ENCODE data around the gene NAPEPLD.
A peak's percentile ranks its signal among the peaks of the same experiment; 100 is the strongest.
"Not testable (repeated sequence)": the region's sequence is repeated elsewhere in the genome, so short reads cannot be mapped to it uniquely, and the experiment has no call there.

Gene NAPEPLD

DNA sequence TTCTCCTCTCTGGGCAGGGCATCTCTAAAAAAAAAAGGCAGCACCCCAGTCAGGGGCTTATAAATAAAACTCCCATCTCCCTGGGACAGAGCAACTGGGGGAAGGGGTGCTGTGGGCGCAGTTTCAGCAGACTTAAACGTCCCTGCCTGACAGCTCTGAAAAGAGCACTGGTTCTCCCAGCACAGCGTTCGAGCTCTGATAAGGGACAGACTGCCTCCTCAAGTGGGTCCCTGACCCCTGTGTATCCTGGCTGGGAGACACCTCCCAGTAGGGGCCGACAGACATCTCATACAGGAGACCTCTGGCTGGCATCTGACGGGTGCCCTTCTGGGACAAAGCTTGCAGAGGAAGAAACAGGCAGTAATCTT lies 42.2 kb downstream of the NAPEPLD start:
- DNase-seq (ENCODE audit: low read depth), result not testable (repeated sequence)

DNA sequence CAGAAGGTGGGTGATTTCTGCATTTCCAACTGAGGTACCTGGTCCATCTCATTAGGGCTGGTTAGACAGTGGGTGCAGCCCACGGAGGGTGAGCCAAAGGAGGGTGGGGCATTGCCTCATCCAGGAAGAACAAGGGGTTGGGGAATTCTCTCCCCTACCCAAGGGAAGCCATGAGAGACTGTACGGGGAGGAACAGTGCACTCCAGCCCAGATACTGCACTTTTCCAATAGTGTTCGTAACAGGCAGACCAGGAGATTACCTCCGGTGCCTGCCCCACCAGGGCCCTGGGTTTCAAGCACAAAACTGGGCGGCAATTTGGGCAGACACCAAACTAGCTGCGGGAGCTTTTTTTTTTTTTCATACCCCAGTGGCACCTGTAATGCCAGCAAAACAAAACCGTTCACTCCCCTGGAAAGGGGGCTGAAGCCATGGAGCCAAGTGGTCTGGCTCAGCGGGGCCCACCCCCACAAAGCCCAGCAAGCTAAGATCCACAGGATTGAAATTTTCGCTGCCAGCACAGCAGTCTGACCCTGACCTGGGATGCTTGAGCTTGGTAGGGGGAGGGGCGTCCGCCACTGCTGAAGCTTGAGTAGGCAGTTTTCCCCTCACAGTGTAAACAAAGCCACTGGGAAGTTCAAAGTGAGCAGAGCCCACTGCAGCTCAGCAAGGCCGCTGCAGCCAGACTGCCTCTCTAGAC lies 42.7 kb downstream of the NAPEPLD start:
- no peak for DNase-seq (ENCODE audit: low read depth)

DNA sequence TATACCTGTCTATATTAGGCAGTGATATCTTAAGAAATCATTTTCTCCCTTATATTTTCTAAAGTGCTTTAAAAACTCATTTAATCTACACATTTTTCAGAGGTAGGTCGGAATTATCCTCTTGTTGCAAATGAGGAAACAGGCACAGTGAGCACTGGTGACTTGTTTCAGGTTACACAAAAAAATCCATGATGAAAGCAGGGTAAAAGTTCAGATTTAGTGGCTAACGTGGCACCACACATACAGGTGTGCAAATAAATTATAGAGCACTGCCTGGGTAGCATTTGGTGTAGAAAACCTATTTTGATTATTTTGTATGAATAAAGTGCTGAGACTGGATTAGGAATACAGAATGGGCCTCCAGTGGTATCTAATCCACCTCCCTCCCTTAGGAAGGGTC lies 47.4 kb downstream of the NAPEPLD start:
- DNase-seq (ENCODE audit: low read depth), result no peak

DNA sequence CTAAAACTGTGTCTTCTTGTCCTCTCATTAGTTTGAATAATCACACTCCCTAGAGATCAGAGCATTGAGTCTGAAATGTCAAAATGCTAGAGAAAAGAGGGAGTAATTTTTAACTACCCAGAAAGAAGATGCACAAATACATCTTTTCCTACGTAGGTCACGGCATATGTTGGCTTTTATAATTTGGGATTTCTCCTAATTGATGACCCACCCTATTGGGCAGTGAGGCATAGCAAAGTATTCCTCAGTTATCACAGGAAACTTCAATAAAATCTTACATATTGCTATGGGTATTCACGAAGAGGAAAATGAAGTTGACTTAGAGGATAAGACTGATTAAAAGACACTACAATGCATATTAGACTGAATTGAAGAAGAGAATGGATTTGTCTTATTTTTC lies 48.6 kb downstream of the NAPEPLD start:
- no peak for DNase-seq (ENCODE audit: low read depth)

DNA sequence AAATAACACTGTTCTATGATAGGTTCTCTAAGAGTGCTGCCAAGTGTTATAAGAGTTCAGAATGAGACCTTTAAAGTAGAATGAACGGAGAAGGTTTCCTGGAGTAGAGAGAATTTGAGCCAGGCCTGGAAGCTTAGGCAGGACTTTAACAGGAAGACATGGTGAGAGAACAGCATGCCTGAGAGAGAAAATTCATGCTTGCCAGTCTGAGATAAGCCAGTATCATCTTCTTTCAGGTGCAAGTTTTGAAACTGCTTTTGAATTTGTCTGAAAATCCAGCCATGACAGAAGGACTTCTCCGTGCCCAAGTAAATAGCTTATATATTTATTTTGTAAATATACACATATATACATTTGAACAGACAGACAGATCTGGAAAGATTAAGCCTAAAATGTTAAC lies 51.9 kb downstream of the NAPEPLD start:
- DNase-seq (ENCODE audit: low read depth), result no peak

DNA sequence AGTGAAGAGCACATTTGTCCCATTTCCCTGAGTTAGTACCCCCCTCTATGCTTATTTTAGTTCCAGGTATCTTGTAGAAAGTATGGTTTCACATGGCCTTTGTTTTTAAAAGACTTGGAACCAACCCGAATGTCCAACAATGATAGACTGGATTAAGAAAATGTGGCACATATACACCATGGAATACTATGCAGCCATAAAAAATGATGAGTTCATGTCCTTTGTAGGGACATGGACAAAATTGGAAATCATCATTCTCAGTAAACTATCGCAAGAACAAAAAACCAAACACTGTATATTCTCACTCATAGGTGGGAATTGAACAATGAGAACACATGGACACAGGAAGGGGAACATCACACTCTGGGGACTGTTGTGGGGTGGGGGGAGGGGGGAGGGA lies 53.3 kb downstream of the NAPEPLD start:
- not testable (repeated sequence) for DNase-seq (ENCODE audit: low read depth)

DNA sequence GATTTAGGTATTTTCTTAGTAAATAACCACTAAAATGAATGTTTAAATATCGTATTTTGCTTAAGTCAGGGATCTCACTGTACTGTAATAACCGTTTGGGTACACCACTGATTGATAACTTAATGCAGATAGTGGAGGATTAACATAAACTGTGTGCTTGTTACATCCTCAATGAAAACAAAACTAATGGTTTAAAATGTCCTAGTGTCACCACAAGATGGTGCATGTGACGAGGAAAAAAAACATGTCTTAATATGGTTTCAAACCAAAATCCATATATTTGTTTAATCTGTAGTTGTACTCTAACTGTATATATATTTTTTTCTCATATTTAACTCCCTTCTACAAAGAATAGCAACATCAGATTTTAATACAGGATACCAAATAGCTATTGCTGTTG lies 54.8 kb downstream of the NAPEPLD start:
- no peak for DNase-seq (ENCODE audit: low read depth)

DNA sequence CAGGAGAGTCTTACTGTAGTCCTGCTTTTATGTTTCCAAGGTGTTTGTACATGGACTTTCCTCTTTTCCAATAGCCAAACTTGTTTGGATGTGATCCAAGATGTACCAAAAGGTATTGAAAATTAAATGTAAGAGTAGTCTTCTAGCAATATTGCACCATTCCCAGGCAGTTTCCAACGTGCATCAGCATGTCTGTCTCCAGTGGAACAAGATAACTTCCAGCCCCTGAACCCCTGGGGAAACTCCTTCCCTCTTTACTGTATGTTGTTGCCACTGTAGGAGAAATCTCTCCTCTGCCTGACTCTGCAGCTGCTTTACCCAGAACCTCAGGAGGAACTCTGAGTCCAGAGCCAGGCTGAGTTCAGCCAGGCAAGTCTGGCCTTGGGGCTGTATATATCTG lies 55.5 kb downstream of the NAPEPLD start:
- DNase-seq (ENCODE audit: low read depth), result no peak

DNA sequence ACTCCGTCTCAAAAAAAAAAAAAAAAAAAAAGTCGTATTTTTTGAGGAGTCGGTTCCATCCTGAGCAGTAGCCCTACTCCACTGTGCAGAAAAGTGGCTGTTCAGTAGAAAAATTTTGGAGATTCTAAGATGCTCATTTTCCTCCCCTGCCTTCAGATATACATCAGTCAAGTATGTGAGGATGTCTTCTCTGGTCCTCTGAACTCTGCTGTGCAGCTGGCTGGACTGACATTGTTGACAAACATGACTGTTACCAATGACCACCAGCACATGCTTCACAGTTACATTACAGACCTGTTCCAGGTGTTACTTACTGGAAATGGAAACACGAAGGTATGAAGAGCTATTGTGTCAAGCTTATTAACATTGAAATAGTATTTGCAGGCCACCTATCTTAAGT lies 56.6 kb downstream of the NAPEPLD start:
- not testable (repeated sequence) for DNase-seq (ENCODE audit: low read depth)

DNA sequence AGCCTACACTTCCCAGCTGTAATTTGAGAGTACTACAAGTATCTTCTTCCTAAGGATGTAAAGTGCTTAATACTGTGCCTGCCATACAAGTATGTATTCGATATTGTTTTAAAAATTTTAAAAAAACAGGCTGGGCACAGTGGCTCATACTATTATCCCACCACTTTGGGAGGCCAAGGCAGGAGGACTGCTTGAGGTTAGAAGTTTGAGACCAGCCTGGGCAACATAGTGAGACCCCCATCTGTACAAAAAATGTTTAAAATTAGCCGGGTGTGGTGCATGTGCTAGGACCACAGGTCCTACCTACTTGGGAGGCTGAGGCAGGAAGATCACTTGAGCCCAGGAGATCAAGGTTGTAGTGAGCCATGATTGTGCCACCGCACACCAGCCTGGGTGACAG lies 65.7 kb downstream of the NAPEPLD start:
- no peak for DNase-seq (ENCODE audit: low read depth)

DNA sequence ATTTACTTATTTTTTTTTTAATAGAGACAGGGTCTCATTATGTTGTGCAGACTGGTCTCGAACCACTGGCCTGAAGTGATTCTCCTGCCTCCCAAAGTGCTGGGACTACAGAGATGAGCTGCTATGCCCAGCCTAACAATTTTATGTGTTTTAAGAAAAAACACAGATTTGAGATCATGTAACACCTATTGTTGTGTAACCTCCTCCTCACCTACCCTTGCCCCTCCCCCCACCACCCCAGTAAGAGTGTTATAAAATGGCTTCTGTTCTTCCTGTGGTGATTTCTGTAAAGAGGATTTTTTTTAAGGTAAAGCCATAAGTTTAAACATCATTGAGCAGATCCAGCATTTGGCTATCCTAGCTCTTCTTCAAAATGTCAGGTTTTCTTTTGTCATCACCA lies 66.4 kb downstream of the NAPEPLD start:
- no peak for DNase-seq (ENCODE audit: low read depth)

DNA sequence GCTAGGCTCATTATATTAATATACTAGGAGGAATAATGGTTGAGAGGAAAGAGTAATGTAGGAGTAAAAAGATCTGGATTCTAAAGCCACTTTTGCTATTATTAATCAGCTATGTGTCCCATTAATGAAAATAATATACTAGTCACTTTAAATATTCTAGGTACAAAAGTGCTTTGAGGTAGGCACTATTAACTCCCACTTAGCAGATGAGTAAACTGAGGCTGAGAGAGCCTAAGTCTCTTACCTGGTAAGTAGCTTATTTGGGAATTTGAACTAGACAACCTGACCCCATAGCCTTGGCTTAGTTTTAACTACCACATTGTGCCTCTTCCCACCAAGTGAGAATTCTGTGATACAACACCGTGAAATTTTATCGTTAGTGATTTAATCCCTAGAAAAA lies 68.0 kb downstream of the NAPEPLD start:
- no peak for DNase-seq (ENCODE audit: low read depth)

DNA sequence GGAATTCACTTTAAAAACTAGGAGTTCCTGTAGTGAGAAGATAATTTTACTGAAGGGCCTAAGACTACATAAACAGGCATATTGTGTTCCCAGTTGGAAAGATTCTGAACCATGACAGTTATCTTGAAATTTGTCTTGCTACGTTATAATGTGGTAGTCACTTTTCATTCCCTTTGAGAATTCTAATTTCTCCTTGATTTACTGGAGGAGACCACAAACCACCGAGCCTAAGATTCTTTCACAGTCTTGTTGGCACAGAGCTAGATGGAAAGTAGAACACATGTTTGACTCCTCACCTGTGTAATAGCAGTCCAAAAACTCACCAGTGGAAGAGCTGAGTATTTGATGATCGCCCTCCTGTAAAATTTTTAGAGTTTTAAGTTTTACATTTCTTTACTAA lies 69.1 kb downstream of the NAPEPLD start:
- DNase-seq (ENCODE audit: low read depth), result no peak

DNA sequence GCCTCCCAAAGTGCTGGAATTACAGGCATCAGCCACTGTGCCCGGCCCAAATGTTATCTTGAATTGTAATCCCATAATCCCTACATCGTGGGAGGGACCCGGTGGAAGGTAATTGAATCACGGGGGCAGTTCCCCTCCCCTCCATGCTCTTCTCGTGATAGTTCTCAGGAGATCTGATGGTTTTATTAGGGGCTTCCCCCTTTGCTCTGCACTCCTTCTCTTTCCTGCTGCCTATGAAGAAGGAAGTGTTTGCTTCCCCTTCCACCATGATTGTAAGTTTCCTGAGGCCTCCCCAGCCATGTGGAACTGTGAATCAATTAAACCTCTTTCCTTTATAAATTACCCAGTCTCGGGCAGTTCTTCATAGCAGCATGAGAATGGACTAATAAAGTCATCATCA lies 70.7 kb downstream of the NAPEPLD start:
- not testable (repeated sequence) for DNase-seq (ENCODE audit: low read depth)

DNA sequence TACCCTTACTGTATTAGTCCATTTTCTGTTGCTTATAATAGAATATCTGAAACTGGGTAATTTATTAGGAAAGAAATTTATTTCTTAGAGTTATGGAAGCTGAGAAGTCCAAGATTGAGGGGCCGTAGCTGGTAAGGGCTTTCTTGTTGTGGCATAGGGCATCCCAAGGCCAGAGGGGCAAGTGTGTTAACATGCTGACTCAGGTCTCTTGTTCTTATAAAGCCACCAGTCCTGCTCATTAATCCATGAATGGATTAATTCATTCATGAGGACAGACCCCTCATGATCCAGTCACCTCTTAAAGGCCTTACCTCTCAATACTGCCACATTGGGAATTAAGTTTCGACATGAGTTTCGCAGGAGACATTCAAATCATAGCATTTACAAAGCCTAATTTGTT lies 71.6 kb downstream of the NAPEPLD start:
- DNase-seq (ENCODE audit: low read depth), result no peak

DNA sequence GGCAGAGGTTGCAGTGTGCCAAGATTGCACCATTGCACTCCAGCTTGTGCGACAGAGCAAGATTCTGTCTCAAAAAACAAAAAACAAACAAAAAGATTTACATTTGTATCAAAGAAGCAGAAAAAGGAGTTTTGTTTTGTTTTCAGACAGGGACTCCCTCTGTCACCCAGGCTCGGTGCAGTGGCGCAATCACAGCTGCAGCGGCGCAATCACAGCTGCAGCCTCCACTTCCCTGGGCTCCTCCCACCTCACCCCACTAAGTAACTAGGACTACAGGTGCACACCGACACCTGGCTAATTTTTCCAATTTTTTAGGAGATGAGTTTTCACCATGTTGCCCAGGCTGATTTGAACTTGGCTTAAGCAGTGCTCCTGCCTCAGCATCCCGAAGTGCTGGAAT lies 72.1 kb downstream of the NAPEPLD start:
- DNase-seq (ENCODE audit: low read depth), result no peak

DNA sequence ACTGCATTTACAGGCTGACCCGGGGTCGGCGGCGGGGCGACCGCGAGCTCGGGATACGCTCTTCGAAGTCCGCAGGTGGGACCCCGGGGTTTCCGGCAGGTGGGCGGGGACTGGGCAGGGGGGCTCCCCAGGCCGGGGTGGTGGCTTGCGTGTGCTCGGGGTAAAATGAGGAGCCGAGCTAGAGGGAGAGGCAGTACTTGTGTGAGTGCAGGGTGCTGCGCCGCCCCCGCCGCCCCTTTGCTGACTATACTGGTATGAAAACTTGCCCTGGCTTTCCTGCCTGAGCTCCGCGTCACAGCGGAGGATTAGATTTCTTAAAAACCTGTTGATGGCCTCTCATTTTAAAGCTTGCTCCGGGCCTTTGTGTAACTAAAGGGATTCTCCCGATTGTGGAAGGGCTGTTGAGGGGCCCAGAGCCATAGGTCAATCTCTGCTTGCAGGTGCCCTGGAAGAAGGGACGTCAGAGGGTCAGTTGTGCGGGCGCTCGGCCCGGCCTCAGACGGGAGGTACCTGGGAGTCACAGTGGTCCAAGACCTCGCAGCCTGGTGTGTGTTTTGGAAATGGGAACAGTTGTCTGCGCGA lies 73.5 kb downstream of the NAPEPLD start:
- DNase-seq (ENCODE audit: low read depth), result peak; percentile 45

DNA sequence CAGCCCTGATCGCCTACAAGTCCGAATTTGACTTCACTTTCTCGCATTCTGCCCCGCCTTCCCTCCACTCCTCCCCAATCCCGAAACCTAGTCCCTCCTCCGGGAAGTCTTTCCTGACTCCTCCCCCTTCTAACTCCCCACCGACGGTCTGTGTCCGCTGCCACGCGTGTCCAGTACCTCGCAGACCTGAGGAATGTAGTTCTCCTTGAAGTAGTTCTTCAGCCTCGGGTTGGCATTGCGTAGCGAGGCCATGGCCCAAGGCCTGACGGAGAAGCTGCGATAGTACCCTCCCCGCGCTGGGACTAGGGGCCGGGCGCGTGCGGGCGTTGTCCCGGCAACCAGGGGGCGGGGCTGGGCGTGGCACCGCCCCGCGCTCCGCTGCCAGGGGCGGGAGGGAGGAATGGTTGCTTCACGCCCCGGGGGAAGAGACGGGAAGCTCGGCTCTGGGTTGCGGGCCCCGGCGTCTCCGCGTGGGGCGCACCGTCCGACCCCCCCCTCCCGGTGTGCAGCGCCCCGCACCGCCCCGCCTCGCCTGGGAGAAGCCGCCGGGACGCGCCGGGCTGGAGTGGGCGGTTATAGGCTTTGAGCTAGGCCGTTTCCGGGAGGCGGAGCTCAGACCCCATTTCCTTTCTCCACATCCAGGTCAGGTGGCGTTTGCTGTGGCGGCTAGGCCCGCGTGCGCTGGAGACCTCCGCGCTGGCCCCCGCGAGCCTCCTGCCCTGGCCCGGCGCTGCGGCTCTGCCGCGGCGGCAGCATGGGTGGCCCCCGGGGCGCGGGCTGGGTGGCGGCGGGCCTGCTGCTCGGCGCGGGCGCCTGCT lies 74.2 kb downstream of the NAPEPLD start, which contains the start of the genes ARMC10 and FBXL13:
Gene ARMC10 (plus strand): TSS at position 622 of the 818 bp plus-strand sequence. CDS start 133 bp downstream, at position 755.
Gene FBXL13 (minus strand): TSS at position 278 of the 818 bp plus-strand sequence.
- DNase-seq (ENCODE audit: low read depth), result peak; percentile 82

DNA sequence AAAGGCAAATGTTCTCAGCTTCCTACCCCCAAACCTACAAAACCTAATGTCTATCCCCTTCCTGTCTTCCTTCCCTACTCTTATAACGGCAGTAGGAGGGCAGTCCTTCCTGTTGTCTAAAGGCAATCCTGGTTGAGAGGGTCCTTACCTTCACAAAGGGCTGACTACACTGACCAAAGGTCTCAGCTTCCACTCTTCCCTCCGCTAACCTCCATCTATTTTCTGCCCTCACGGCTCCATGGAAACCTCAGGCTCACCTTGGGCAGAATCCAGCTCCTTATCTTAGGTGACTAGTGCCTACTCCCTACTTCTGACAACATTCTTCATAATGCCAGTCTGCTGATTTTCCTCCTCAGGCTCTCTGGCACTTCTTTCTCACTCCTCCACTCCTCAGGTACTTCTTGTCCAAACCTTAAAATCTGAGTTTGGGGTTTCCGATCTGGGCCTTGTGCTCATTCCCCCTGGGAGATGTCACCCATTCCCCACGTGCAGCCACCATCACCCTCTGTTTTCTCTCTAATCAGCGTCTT lies 74.8 kb downstream of the NAPEPLD start:
- no peak for DNase-seq (ENCODE audit: low read depth)

DNA sequence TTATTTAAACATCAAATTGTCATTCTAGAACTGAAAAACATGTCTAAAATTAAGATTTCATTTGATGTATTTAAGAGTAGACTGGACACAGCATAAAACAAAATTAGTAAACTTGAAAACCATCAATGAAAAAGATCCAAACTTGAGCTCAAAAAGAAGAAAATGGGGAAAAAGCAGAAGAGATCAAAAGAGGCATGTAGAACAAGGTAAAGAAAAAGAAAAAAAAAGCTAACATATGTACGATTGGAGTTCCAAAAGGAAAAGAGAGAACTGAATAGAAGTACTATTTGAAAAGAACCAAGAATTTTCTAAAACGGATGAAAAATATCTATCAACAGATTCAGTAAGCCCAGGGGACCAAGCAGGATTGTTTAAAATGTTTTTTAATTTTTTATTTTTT lies 77.9 kb downstream of the NAPEPLD start:
- no peak for DNase-seq (ENCODE audit: low read depth)

DNA sequence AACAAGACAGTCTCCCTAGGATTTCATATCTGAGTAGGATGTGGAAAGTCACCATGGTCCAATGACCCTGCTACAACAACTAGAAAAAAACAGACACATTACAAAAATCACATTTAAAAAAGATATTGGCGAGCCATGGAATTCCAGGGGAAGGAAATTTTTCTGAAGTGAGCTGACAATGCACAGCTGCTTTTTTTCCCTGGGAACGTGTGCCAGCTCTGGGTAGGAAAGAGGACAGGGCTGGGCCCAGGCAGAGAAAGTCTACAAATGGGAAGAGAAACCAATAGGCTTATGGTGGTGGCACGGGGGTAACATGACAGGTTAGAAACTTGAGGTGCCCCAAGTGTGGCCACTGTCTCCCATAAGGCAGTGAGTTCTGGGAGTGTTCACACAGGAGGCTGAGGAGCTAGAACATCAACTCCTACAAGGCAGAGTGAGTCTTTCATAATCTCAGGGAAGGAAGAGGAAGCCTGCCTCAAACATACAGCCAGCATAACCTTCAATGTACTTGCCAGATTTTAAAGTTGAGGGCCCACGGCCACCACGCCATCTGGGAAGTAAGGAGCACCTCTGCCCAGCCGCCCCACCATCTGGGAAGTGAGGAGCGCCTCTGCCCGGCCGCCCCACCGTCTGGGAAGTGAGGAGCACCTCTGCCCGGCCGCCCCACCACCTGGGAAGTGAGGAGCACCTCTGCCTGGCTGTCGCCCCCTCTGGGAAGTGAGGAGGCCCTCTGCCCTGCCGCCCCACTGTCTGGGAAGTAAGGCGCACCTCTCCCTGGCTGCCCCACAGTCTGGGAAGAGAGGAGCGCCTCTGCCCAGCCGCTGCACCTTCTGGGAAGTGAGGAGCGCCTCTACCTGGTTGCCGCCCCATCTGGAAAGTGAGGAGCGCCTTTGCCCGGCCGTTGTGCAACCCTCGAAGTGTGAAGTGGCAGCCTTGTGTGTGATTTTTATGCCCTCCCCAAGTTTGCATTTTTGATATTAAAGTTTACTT lies 80.2 kb downstream of the NAPEPLD start:
- no peak for DNase-seq (ENCODE audit: low read depth)

DNA sequence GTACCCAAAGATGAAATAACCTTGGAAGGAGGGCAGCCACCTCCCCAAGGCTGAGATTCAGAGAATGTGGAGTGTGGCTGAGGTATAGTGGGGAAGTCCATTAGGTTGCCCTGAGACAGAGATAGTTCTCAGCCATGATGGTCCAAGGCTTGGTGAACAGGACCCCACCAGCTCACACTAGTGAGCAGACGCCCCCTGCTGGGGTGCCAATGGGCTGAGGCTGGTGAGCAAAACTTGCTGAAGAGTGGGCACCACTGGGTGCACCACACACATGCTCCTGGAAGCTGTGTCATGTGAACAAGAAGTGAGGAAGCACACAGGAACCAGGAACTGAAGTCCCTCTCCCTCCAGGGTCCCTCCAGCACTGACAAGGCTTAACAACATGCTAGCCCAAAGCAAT lies 83.2 kb downstream of the NAPEPLD start:
- peak; percentile 15 for DNase-seq (ENCODE audit: low read depth)

Measured in stimulated activated CD8-positive, alpha-beta memory T cell treated with anti-CD3 and anti-CD28 coated beads, Interleukin-12 subunit alpha, Interleukin-12 subunit beta, amount 100 ng/mL, for 1 hour (primary cell).